Sigmoid colon (tissue), 7 donors: ENCODE results near the gene ARHGEF38. TPM values are rescaled to one million over a fixed set of nuclear protein-coding genes. Genes with fewer than 3 reads are reported as not detected.

ENCODE experiments used
- DNase-seq: peaks from one replicate; pipeline ENCODE4 v3.0.0-alpha.2; 2019
- H3K27ac ChIP-seq, 4 donors: fragments of 200-600 bp; sonication (generic); one replicate each; pipeline ENCODE4 v1.5.1; 2016 to 2019; ENCODE audit warnings: mild to moderate bottlenecking in 1 of 4
- H3K27me3 ChIP-seq, 3 donors: fragments of 200-600 bp; sonication (generic); one replicate each; pipeline ENCODE4 v1.5.1; 2019; ENCODE audit warnings: mild to moderate bottlenecking in 1 of 3
- H3K36me3 ChIP-seq, 4 donors: fragments of 200-600 bp; sonication (generic); one replicate each; pipeline ENCODE4 v1.5.1; 2016 to 2019
- H3K4me1 ChIP-seq, 4 donors: fragments of 200-600 bp; sonication (generic); one replicate each; pipeline ENCODE4 v1.5.1; 2017 to 2019
- H3K4me3 ChIP-seq, 4 donors: fragments of 200-600 bp; sonication (generic); one replicate each; pipeline ENCODE4 v1.5.1; 2017 to 2019; ENCODE audit warnings: mild to moderate bottlenecking in 2 of 4, moderate library complexity in 1 of 4
- H3K9me3 ChIP-seq, 4 donors: fragments of 200-600 bp in 3 of 4; sonication (generic) in 3 of 4; one replicate each; pipeline versions ENCODE4 v1.5.1 to v1.6.1; 2013 to 2019
- CTCF ChIP-seq, 4 experiments: fragments of 450-650 bp in 3 of 4; fragments of 200-600 bp in 1 of 4; IDR thresholded peaks; one replicate each; pipeline ENCODE4 v1.5.1; 2016 to 2019; ENCODE audit warnings: antibody characterized with exemption in 4 of 4, mild to moderate bottlenecking in 3 of 4, moderate library complexity in 2 of 4
- EP300 ChIP-seq, 4 donors: sonication (generic); formaldehyde crosslinking; IDR thresholded peaks; one replicate each; pipeline ENCODE4 v1.6.1; 2017; ENCODE audit warnings: antibody characterized with exemption in 4 of 4
- POLR2A ChIP-seq, 2 donors: fragments of 450-650 bp; IDR thresholded peaks; one replicate each; pipeline ENCODE4 v1.6.1; 2016; ENCODE audit warnings: antibody characterized with exemption in 2 of 2, mild to moderate bottlenecking in 2 of 2, moderate library complexity in 2 of 2
- POLR2AphosphoS5 ChIP-seq, 4 donors: sonication (generic); formaldehyde crosslinking; IDR thresholded peaks; one replicate each; pipeline ENCODE4 v1.6.1; 2017; ENCODE audit warnings: antibody characterized with exemption in 4 of 4
- WGBS, 2 donors: extraction: QIAGEN DNeasy Blood & Tissue Kit; methylation state at CpG; one replicate each; pipeline ENCODE4 v1.1.7; 2013; 5-methylcytosine and 5-hydroxymethylcytosine counted together
- intact Hi-C: fragments of 100-400 bp; cut with DNase I; formaldehyde crosslinking; loops from one replicate; pipeline ENCODE4 v1.15.1; 2023
- polyA plus RNA-seq, 3 donors: library from polyadenylated mRNA; stranded (reverse); fragments of 200-250 nt; gene quantifications; one replicate each; pipeline ENCODE4 v1.2.3, GENCODE V29; 2013
- total RNA-seq, 4 donors: library from RNA; depleted of rRNA; stranded (reverse); fragments of >200 nt; gene quantifications; one replicate each; pipeline ENCODE4 v1.1.0, GENCODE V29; 2016
- donor health status: healthy with polysubstance abuse.
- donor health status: Bipolar disorder and iron deficiency.
- donor health status: healthy.

The ARHGEF38 gene
- total and polyA plus RNA-seq, 7 donors: 1.2 to 1.9 (median 1.8) TPM; not detected in 4

DNA sequence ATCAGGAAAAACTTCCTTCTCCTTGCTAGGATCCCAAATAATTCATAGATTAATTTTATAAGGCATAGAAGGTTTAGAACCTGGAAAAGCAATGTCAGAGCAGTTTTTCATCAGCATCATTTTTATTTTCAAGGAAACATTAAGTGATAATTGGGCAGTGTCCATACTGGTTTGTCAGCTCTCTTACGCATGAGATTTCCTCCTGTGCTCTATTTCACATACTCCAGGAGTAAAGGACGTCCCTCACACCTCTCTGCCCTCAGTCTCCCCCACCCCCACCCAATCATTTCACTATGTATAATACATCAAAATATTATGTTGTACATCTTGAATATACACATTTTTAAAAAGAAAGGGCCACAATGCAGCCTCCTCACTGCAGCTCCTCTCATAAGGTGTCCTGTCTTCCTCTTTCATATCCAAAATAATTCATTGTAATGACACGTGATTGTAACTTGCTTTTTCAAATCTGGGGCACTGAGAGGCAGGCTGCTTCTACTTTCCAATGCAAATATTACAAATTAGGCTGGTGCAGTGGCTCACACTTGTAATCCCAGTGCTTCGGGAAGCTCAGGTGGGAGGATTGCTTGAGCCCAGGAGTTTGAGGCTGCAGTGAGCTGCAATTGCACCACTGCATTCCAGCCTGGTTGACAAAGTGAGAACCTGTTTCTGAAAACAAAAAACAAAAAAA lies 34.4 kb downstream of the ARHGEF38 start:
- H3K36me3 ChIP-seq: no peaks in the 10 kb centered on the region
- TF ChIP-seq POLR2AphosphoS5 (IDR thresholded peaks at IDR 0.05): no peak
- no peak for TF ChIP-seq EP300 (IDR thresholded peaks at IDR 0.05)
- TF ChIP-seq CTCF (IDR thresholded peaks at IDR 0.05): no peak
- no peak for TF ChIP-seq POLR2A (IDR thresholded peaks at IDR 0.05)
- H3K27ac ChIP-seq: no peak overlapping the region
- no peak for DNase-seq
- intact Hi-C loops: no loop called here
- no peaks in the 10 kb centered on the region for H3K4me1 ChIP-seq
- no peaks in the 10 kb centered on the region for H3K27me3 ChIP-seq
- 16 to 60% methylated on average over 4 of the region's 4 CpGs for WGBS, 2 donors
- H3K4me3 ChIP-seq: no peak overlapping the region
- H3K9me3 ChIP-seq: no peaks in the 10 kb centered on the region

GRCh38 chr4:105587841-105588240 lies 35.4 kb downstream of the ARHGEF38 start:
- no peak overlapping the region for H3K27ac ChIP-seq
- H3K4me1 ChIP-seq: no peaks in the 10 kb centered on the region
- no peaks in the 10 kb centered on the region for H3K27me3 ChIP-seq
- no peak for DNase-seq
- no peaks in the 10 kb centered on the region for H3K36me3 ChIP-seq
- intact Hi-C loops: no loop called here
- WGBS, 2 donors: 15 to 61% methylated on average over 2 of the region's 2 CpGs
- TF ChIP-seq EP300 (IDR thresholded peaks at IDR 0.05) (no peak), POLR2A (IDR thresholded peaks at IDR 0.05) (no peak), POLR2AphosphoS5 (IDR thresholded peaks at IDR 0.05) (no peak), CTCF (IDR thresholded peaks at IDR 0.05) (no peak)
- H3K9me3 ChIP-seq: no peaks in the 10 kb centered on the region
- no peak overlapping the region for H3K4me3 ChIP-seq

GRCh38 chr4:105588252-105588651 lies 35.8 kb downstream of the ARHGEF38 start:
- Histone ChIP-seq H3K36me3 (no peaks in the 10 kb centered on the region), H3K27me3 (no peaks in the 10 kb centered on the region), H3K4me3 (no peak overlapping the region), H3K27ac (no peak overlapping the region), H3K4me1 (no peaks in the 10 kb centered on the region), H3K9me3 (no peaks in the 10 kb centered on the region)
- DNase-seq: no peak
- WGBS, 2 donors: 55 to 83% methylated on average over 3 of the region's 3 CpGs
- intact Hi-C loops: no loop called here
- TF ChIP-seq POLR2A (IDR thresholded peaks at IDR 0.05) (no peak), POLR2AphosphoS5 (IDR thresholded peaks at IDR 0.05) (no peak), EP300 (IDR thresholded peaks at IDR 0.05) (no peak), CTCF (IDR thresholded peaks at IDR 0.05) (no peak)

GRCh38 chr4:105591573-105591972 lies 39.2 kb downstream of the ARHGEF38 start:
- Histone ChIP-seq H3K27me3 (no peaks in the 10 kb centered on the region), H3K4me3 (no peak overlapping the region), H3K4me1 (no peaks in the 10 kb centered on the region), H3K9me3 (no peaks in the 10 kb centered on the region), H3K27ac (no peak overlapping the region), H3K36me3 (no peaks in the 10 kb centered on the region)
- intact Hi-C loops: no loop called here
- 91 to 94% methylated on average over 3 of the region's 3 CpGs for WGBS, 2 donors
- TF ChIP-seq POLR2AphosphoS5 (IDR thresholded peaks at IDR 0.05): no peak
- TF ChIP-seq EP300 (IDR thresholded peaks at IDR 0.05): no peak
- no peak for TF ChIP-seq CTCF (IDR thresholded peaks at IDR 0.05)
- no peak for TF ChIP-seq POLR2A (IDR thresholded peaks at IDR 0.05)
- DNase-seq: no peak
